Liver (tissue), 9 donors: ENCODE data around the gene COBL. TPM values are rescaled to one million over a fixed set of nuclear protein-coding genes. Genes with fewer than 3 reads are reported as not detected.

Experiments
- DNase-seq: peaks from one replicate; pipeline ENCODE4 v3.0.0-alpha.2; 2017; ENCODE audit warnings: low spot score
- H3K27ac ChIP-seq, 2 donors: one replicate each; pipeline ENCODE4 v1.7.0; 2013; ENCODE audit warnings: inconsistent platforms in 2 of 2, low read length in 2 of 2, control low read depth in 1 of 2, low read depth in 1 of 2, mild to moderate bottlenecking in 1 of 2
- H3K27me3 ChIP-seq, 4 donors: one replicate each; pipeline versions ENCODE4 v1.6.1 to v1.7.0; 2013; ENCODE audit warnings: low read length in 3 of 4, inconsistent platforms in 1 of 4, mild to moderate bottlenecking in 1 of 4, moderate library complexity in 1 of 4; ENCODE audit not compliant: control insufficient read depth in 4 of 4, insufficient read depth in 4 of 4
- H3K36me3 ChIP-seq, 4 donors: one replicate each; pipeline versions ENCODE4 v1.6.1 to v1.7.0; 2013; ENCODE audit warnings: low read length in 3 of 4, mild to moderate bottlenecking in 3 of 4, low read depth in 1 of 4, moderate library complexity in 1 of 4; ENCODE audit not compliant: control insufficient read depth in 4 of 4, insufficient read depth in 3 of 4
- H3K4me1 ChIP-seq, 4 donors: one replicate each; pipeline versions ENCODE4 v1.6.1 to v1.7.0; 2013; ENCODE audit warnings: low read length in 3 of 4, mild to moderate bottlenecking in 3 of 4, moderate library complexity in 1 of 4; ENCODE audit not compliant: control insufficient read depth in 4 of 4, insufficient read depth in 4 of 4
- H3K4me3 ChIP-seq, 3 donors: one replicate each; pipeline versions ENCODE4 v1.6.1 to v1.7.0; 2013; ENCODE audit warnings: low read length in 3 of 3, control low read depth in 1 of 3, low read depth in 1 of 3, mild to moderate bottlenecking in 1 of 3
- H3K9ac ChIP-seq, 2 donors: one replicate each; pipeline ENCODE4 v1.7.0; 2013; ENCODE audit warnings: low read length in 2 of 2, mild to moderate bottlenecking in 2 of 2, moderate library complexity in 2 of 2, control low read depth in 1 of 2, low read depth in 1 of 2
- H3K9me3 ChIP-seq, 4 donors: one replicate each; pipeline versions ENCODE4 v1.6.1 to v1.7.0; 2013; ENCODE audit warnings: low read length in 3 of 4; ENCODE audit not compliant: control insufficient read depth in 4 of 4
- EGR1 ChIP-seq, 2 donors: IDR thresholded peaks; 2 replicates each; pipeline ENCODE4 v1.6.1; 2016 to 2018; ENCODE audit warnings: antibody characterized with exemption in 2 of 2, low read depth in 2 of 2
- FOXA1 ChIP-seq: IDR thresholded peaks from 2 replicates; pipeline ENCODE4 v1.6.1; 2016; ENCODE audit warnings: antibody characterized with exemption
- FOXA2 ChIP-seq: IDR thresholded peaks from 2 replicates; pipeline ENCODE4 v1.6.1; 2016; ENCODE audit warnings: antibody characterized with exemption
- GABPA ChIP-seq, 2 donors: IDR thresholded peaks in 1 of 2; conservative IDR thresholded peaks in 1 of 2; 2 replicates each; pipeline ENCODE4 v1.6.1; 2016; ENCODE audit warnings: antibody characterized with exemption in 2 of 2, mild to moderate bottlenecking in 1 of 2, moderate library complexity in 1 of 2
- HNF4A ChIP-seq, 2 donors: conservative IDR thresholded peaks; 2 replicates each; pipeline ENCODE4 v1.6.1; 2016; ENCODE audit warnings: antibody characterized with exemption in 2 of 2, mild to moderate bottlenecking in 2 of 2
- HNF4G ChIP-seq: IDR thresholded peaks from 2 replicates; pipeline ENCODE4 v1.6.1; 2016; ENCODE audit warnings: antibody characterized with exemption
- JUND ChIP-seq, 2 donors: IDR thresholded peaks; 2 replicates each; pipeline ENCODE4 v1.6.1; 2016; ENCODE audit warnings: antibody characterized with exemption in 2 of 2
- NR2F2 ChIP-seq: IDR thresholded peaks from 2 replicates; pipeline ENCODE4 v1.6.1; 2016; ENCODE audit warnings: antibody characterized with exemption
- RAD21 ChIP-seq, 2 donors: IDR thresholded peaks; 2 replicates each; pipeline ENCODE4 v1.6.1; 2016; ENCODE audit warnings: antibody characterized with exemption in 2 of 2, mild to moderate bottlenecking in 2 of 2
- REST ChIP-seq: IDR thresholded peaks from 2 replicates; pipeline ENCODE4 v1.6.1; 2016; ENCODE audit warnings: antibody characterized with exemption, mild to moderate bottlenecking
- RXRA ChIP-seq, 2 donors: IDR thresholded peaks; 2 replicates each; pipeline ENCODE4 v1.6.1; 2017 to 2018; ENCODE audit warnings: antibody characterized with exemption in 2 of 2, mild to moderate bottlenecking in 1 of 2
- SP1 ChIP-seq: IDR thresholded peaks from 2 replicates; pipeline ENCODE4 v1.6.1; 2018; ENCODE audit warnings: antibody characterized with exemption, mild to moderate bottlenecking
- TAF1 ChIP-seq: conservative IDR thresholded peaks from 2 replicates; pipeline ENCODE4 v1.6.1; 2016; ENCODE audit warnings: antibody characterized with exemption, mild to moderate bottlenecking
- YY1 ChIP-seq: IDR thresholded peaks from 2 replicates; pipeline ENCODE4 v1.6.1; 2016; ENCODE audit warnings: antibody characterized with exemption, mild to moderate bottlenecking
- ZBTB33 ChIP-seq: IDR thresholded peaks from 2 replicates; pipeline ENCODE4 v1.6.1; 2016; ENCODE audit warnings: antibody characterized with exemption
- WGBS: extraction: QIAGEN DNeasy Blood & Tissue Kit; methylation state at CpG from one replicate; pipeline ENCODE4 v1.1.7; 2013; 5-methylcytosine and 5-hydroxymethylcytosine counted together
- polyA plus RNA-seq, 2 donors: library from polyadenylated mRNA; stranded (reverse) in 1 of 2; unstranded in 1 of 2; fragments of 200-250 nt in 1 of 2; fragments of >200 nt in 1 of 2; fragmentation: Nextera tagmentation in 1 of 2; extraction: Ambion mirVana in 1 of 2; gene quantifications; one replicate each; pipeline versions ENCODE4 v1.2.1 to v1.2.3, GENCODE V29; 2013 to 2015
- total RNA-seq, 2 donors: library from RNA; depleted of rRNA; stranded (reverse); fragments of >200 nt; gene quantifications; one replicate each; pipeline ENCODE4 v1.2.3, GENCODE V29; 2014
- TF ChIP-seq, protein P1 (sequence below): IDR thresholded peaks from 2 replicates; pipeline ENCODE4 v1.6.1; 2016; ENCODE audit warnings: antibody characterized with exemption
- TF ChIP-seq, protein P2 (sequence below): IDR thresholded peaks from 2 replicates; pipeline ENCODE4 v1.6.1; 2016; ENCODE audit warnings: antibody characterized with exemption
- TF ChIP-seq, protein P3 (sequence below): fragments of 150-350 bp; IDR thresholded peaks from 2 replicates; pipeline ENCODE4 v1.5.1; 2017; ENCODE audit warnings: improper control_type of control experiment, low read depth, low read length; ENCODE audit not compliant: missing input control
- donor health status: healthy.
- donor health status: healthy.
- donor health status: healthy.
- donor health status: healthy.
- donor health status: healthy.

The COBL gene
- total and polyA plus RNA-seq, 4 donors = 5.8 to 18.7 (median 10.7) TPM

GRCh38 chr7:51298912-51299311, 17.7 kb downstream of the COBL start:
- no peaks in the 10 kb centered on the region for H3K27me3 ChIP-seq
- 90% methylated on average over 5 of the region's 5 CpGs for WGBS
- no peak for TF ChIP-seq RAD21 (IDR thresholded peaks at IDR 0.05)
- TF ChIP-seq NR2F2 = no peak
- TF ChIP-seq FOXA1 = no peak
- TF ChIP-seq, protein P1, sequence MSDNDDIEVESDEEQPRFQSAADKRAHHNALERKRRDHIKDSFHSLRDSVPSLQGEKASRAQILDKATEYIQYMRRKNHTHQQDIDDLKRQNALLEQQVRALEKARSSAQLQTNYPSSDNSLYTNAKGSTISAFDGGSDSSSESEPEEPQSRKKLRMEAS = no peak
- TF ChIP-seq FOXA2 = no peak
- TF ChIP-seq RXRA (IDR thresholded peaks at IDR 0.05) = no peak
- TF ChIP-seq YY1 = no peak
- no peak for TF ChIP-seq ZBTB33
- TF ChIP-seq REST = no peak
- TF ChIP-seq, protein P2, sequence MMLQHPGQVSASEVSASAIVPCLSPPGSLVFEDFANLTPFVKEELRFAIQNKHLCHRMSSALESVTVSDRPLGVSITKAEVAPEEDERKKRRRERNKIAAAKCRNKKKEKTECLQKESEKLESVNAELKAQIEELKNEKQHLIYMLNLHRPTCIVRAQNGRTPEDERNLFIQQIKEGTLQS = no peak
- no peak for TF ChIP-seq TAF1
- no peak for TF ChIP-seq EGR1 (IDR thresholded peaks at IDR 0.05; ENCODE audit: low read depth in 2 of 2)
- TF ChIP-seq JUND (IDR thresholded peaks at IDR 0.05) = no peak
- TF ChIP-seq, protein P3, sequence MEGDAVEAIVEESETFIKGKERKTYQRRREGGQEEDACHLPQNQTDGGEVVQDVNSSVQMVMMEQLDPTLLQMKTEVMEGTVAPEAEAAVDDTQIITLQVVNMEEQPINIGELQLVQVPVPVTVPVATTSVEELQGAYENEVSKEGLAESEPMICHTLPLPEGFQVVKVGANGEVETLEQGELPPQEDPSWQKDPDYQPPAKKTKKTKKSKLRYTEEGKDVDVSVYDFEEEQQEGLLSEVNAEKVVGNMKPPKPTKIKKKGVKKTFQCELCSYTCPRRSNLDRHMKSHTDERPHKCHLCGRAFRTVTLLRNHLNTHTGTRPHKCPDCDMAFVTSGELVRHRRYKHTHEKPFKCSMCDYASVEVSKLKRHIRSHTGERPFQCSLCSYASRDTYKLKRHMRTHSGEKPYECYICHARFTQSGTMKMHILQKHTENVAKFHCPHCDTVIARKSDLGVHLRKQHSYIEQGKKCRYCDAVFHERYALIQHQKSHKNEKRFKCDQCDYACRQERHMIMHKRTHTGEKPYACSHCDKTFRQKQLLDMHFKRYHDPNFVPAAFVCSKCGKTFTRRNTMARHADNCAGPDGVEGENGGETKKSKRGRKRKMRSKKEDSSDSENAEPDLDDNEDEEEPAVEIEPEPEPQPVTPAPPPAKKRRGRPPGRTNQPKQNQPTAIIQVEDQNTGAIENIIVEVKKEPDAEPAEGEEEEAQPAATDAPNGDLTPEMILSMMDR = no peak
- no peak for TF ChIP-seq HNF4A (conservative IDR thresholded peaks at IDR 0.05)
- no peak for TF ChIP-seq SP1
- no peak for TF ChIP-seq GABPA (IDR thresholded peaks at IDR 0.05 in 1 of 2, conservative IDR thresholded peaks at IDR 0.05 in 1 of 2)
- TF ChIP-seq HNF4G = no peak
- no peaks in the 10 kb centered on the region for H3K36me3 ChIP-seq
- H3K4me3 ChIP-seq = no peak overlapping the region
- no peak for DNase-seq
- H3K9ac ChIP-seq = no peak overlapping the region
- H3K27ac ChIP-seq = no peak overlapping the region
- H3K9me3 ChIP-seq = no peaks in the 10 kb centered on the region
- no peaks in the 10 kb centered on the region for H3K4me1 ChIP-seq

- Histone ChIP-seq H3K9ac (no peak overlapping the region), H3K4me3 (no peak overlapping the region), H3K36me3 (no peaks in the 10 kb centered on the region), H3K4me1 (no peaks in the 10 kb centered on the region), H3K27ac (no peak overlapping the region), H3K27me3 (no peaks in the 10 kb centered on the region), H3K9me3 (no peaks in the 10 kb centered on the region)
- TF ChIP-seq FOXA2 (no peak), TAF1 (no peak), FOXA1 (no peak), SP1 (no peak), RAD21 (IDR thresholded peaks at IDR 0.05) (no peak), ZBTB33 (no peak)
- TF ChIP-seq, protein P1 = no peak
- 96% methylated on average over 3 of the region's 3 CpGs for WGBS
- DNase-seq = no peak
Measured at GRCh38 chr7:51297986-51298385, 18.6 kb downstream of the COBL start.
